Measurements from ENCODE around the gene ZHX3. TPM values are rescaled to one million over a fixed set of nuclear protein-coding genes. Genes with fewer than 3 reads are reported as not detected.

ZHX3 gene
- polyA plus RNA-seq, 3 donors: 0.58 to 3.2 (median 1.1) TPM

- Mint-ChIP-seq H3K27me3 (ENCODE audit: low read depth in 3 of 3) (peaks cover 0 to 7% (median 2%) of the 10 kb centered on the region in 3 donors), H3K36me3 (peaks cover 5 to 6% of the 10 kb centered on the region in 2 donors), H3K4me3 (no peak overlapping the region), H3K27ac (no peak overlapping the region), H3K4me1 (peaks cover 17% of the 10 kb centered on the region), H3K9me3 (peaks cover 0 to 5% (median 0%) of the 10 kb centered on the region in 7 donors)
- Histone ChIP-seq H3K4me3 (replicated peaks in 1 of 3; ENCODE audit: low read depth in 2 of 3, low read length in 3 of 3) (no peak overlapping the region), H3K79me2 (ENCODE audit: insufficient read depth, low read length) (no peaks in the 10 kb centered on the region), H3K4me1 (ENCODE audit: control insufficient read depth in 1 of 2, insufficient read depth in 2 of 2, low read length in 2 of 2) (peaks cover 0 to 3% of the 10 kb centered on the region in 2 donors), H3K9ac (ENCODE audit: insufficient read depth, low read length, poor library complexity, severe bottlenecking) (no peak overlapping the region), H3K36me3 (replicated peaks in 1 of 2; ENCODE audit: control insufficient read depth in 1 of 2, insufficient read depth in 2 of 2, low read length in 2 of 2) (no peaks in the 10 kb centered on the region), H3K27ac (ENCODE audit: low read depth in 1 of 2, low read length in 2 of 2) (no peak overlapping the region), H3K27me3 (ENCODE audit: control insufficient read depth in 2 of 2, insufficient read depth in 2 of 2, low read length in 2 of 2) (no peaks in the 10 kb centered on the region), H4K20me1 (ENCODE audit: insufficient read depth, low read length) (no peaks in the 10 kb centered on the region), H2AFZ (ENCODE audit: insufficient read depth, low read depth, low read length, poor library complexity, severe bottlenecking) (no peak overlapping the region), H3K4me2 (replicated peaks; ENCODE audit: extremely low read depth, low read length, poor library complexity, severe bottlenecking) (no peak overlapping the region), H3K9me3 (replicated peaks in 1 of 2; ENCODE audit: control insufficient read depth in 1 of 2, insufficient read depth in 1 of 2, low read length in 2 of 2) (no peaks in the 10 kb centered on the region)
- DNase-seq: no peak
- intact Hi-C loops (cut with micrococcal nuclease): no loop called here
- TF ChIP-seq CTCF (IDR thresholded peaks at IDR 0.05): no peak
- WGBS (ENCODE audit: insufficient coverage): 80% methylated on average over 3 of the region's 4 CpGs
These were observed 83.0 kb downstream of the ZHX3 start for GRCh38 chr20:41234546-41234945.

- intact Hi-C loops (cut with micrococcal nuclease): no loop called here
- Mint-ChIP-seq H3K4me3 (no peak overlapping the region), H3K4me1 (peaks cover 17% of the 10 kb centered on the region), H3K9me3 (peaks cover 0 to 3% (median 0%) of the 10 kb centered on the region in 7 donors), H3K36me3 (peaks cover 4 to 5% of the 10 kb centered on the region in 2 donors), H3K27ac (peak overlapping the region in 1 of 7 donors; percentile 61), H3K27me3 (ENCODE audit: low read depth in 3 of 3) (peaks cover 0 to 7% (median 2%) of the 10 kb centered on the region in 3 donors)
- Histone ChIP-seq H3K79me2 (ENCODE audit: insufficient read depth, low read length) (no peaks in the 10 kb centered on the region), H4K20me1 (ENCODE audit: insufficient read depth, low read length) (no peaks in the 10 kb centered on the region), H3K9me3 (replicated peaks in 1 of 2; ENCODE audit: control insufficient read depth in 1 of 2, insufficient read depth in 1 of 2, low read length in 2 of 2) (no peaks in the 10 kb centered on the region), H3K36me3 (replicated peaks in 1 of 2; ENCODE audit: control insufficient read depth in 1 of 2, insufficient read depth in 2 of 2, low read length in 2 of 2) (no peaks in the 10 kb centered on the region), H2AFZ (ENCODE audit: insufficient read depth, low read depth, low read length, poor library complexity, severe bottlenecking) (no peak overlapping the region), H3K9ac (ENCODE audit: insufficient read depth, low read length, poor library complexity, severe bottlenecking) (no peak overlapping the region), H3K27me3 (ENCODE audit: control insufficient read depth in 2 of 2, insufficient read depth in 2 of 2, low read length in 2 of 2) (no peaks in the 10 kb centered on the region), H3K4me2 (replicated peaks; ENCODE audit: extremely low read depth, low read length, poor library complexity, severe bottlenecking) (no peak overlapping the region), H3K4me1 (ENCODE audit: control insufficient read depth in 1 of 2, insufficient read depth in 2 of 2, low read length in 2 of 2) (peaks cover 0 to 3% of the 10 kb centered on the region in 2 donors), H3K4me3 (replicated peaks in 1 of 3; ENCODE audit: low read depth in 2 of 3, low read length in 3 of 3) (no peak overlapping the region), H3K27ac (ENCODE audit: low read depth in 1 of 2, low read length in 2 of 2) (no peak overlapping the region)
- no peak for DNase-seq
- no peak for TF ChIP-seq CTCF (IDR thresholded peaks at IDR 0.05)
- 100% methylated on average over 1 of the region's 3 CpGs for WGBS (ENCODE audit: insufficient coverage)
These were observed 83.5 kb downstream of the ZHX3 start for GRCh38 chr20:41234041-41234440.

Measured in CD14-positive monocyte (primary cell).